Gastrocnemius medialis (tissue), 4 donors: ENCODE results near the gene DCUN1D5. TPM values are rescaled to one million over a fixed set of nuclear protein-coding genes. Genes with fewer than 3 reads are reported as not detected.

Experiments used
- ATAC-seq, 2 donors: fragments of 150-250 bp; one replicate each; pipeline ENCODE4 v1.9.1; 2016
- DNase-seq, 2 donors: peaks; one replicate each; pipeline ENCODE4 v3.0.0-alpha.2; 2019
- H3K27ac ChIP-seq, 4 donors: fragments of 200-600 bp; sonication (generic); 1 replicate in 1 of 4; 2 replicates in 3 of 4; pipeline ENCODE4 v1.5.1; 2016 to 2018; ENCODE audit warnings: mild to moderate bottlenecking in 2 of 4, moderate library complexity in 1 of 4
- H3K27me3 ChIP-seq, 3 donors: fragments of 200-600 bp; sonication (generic) in 2 of 3; 1 replicate in 1 of 3; 2 replicates in 2 of 3; pipeline versions ENCODE4 v1.5.1 to v1.6.0; 2016 to 2019; ENCODE audit warnings: mild to moderate bottlenecking in 1 of 3, moderate library complexity in 1 of 3
- H3K36me3 ChIP-seq, 2 donors: fragments of 200-600 bp; sonication (generic) in 1 of 2; one replicate each; pipeline ENCODE4 v1.5.1; 2017 to 2018
- H3K4me1 ChIP-seq, 2 donors: fragments of 200-600 bp; sonication (generic) in 1 of 2; one replicate each; pipeline ENCODE4 v1.5.1; 2016 to 2017; ENCODE audit warnings: mild to moderate bottlenecking in 2 of 2
- H3K4me3 ChIP-seq, 4 donors: fragments of 200-600 bp; sonication (generic) in 3 of 4; 1 replicate in 1 of 4; 2 replicates in 3 of 4; pipeline ENCODE4 v1.5.1; 2016 to 2019; ENCODE audit warnings: mild to moderate bottlenecking in 2 of 4
- H3K9me3 ChIP-seq, 3 donors: fragments of 200-600 bp; sonication (generic) in 2 of 3; 1 replicate in 1 of 3; 2 replicates in 2 of 3; pipeline ENCODE4 v1.5.1; 2016 to 2019
- CTCF ChIP-seq, 5 experiments: fragments of 450-650 bp in 3 of 5; fragments of 200-600 bp in 2 of 5; sonication (generic) in 2 of 5; IDR thresholded peaks in 4 of 5; conservative IDR thresholded peaks in 1 of 5; 1 replicate in 4 of 5; 2 replicates in 1 of 5; pipeline ENCODE4 v1.5.1; 2016 to 2019; ENCODE audit warnings: antibody characterized with exemption in 5 of 5, mild to moderate bottlenecking in 3 of 5, moderate library complexity in 3 of 5
- POLR2A ChIP-seq, 2 donors: fragments of 450-650 bp; IDR thresholded peaks; one replicate each; pipeline ENCODE4 v1.6.1; 2017; ENCODE audit warnings: antibody characterized with exemption in 2 of 2, mild to moderate bottlenecking in 2 of 2, moderate library complexity in 2 of 2
- in situ Hi-C, 4 donors: fragments of 200-750 bp; cut with MboI; loops; one replicate each; pipeline versions ENCODE4 v1.15.0 to v1.8.0; 2017; ENCODE audit warnings: low sequenced_read_pairs in 4 of 4
- intact Hi-C: fragments of 100-400 bp; cut with DNase I; formaldehyde crosslinking; loops from one replicate; pipeline ENCODE4 v1.15.1; 2023; ENCODE audit warnings: low total_unique reads
- total RNA-seq, 4 donors: library from RNA; depleted of rRNA; stranded (reverse); fragments of >200 nt; gene quantifications; one replicate each; pipeline versions ENCODE4 v1.1.0 to v1.2.3, GENCODE V29; 2016

The DCUN1D5 gene
- total RNA-seq, 4 donors from 2014 or later, result 31.6 to 57.5 (median 50.8) TPM

DNA sequence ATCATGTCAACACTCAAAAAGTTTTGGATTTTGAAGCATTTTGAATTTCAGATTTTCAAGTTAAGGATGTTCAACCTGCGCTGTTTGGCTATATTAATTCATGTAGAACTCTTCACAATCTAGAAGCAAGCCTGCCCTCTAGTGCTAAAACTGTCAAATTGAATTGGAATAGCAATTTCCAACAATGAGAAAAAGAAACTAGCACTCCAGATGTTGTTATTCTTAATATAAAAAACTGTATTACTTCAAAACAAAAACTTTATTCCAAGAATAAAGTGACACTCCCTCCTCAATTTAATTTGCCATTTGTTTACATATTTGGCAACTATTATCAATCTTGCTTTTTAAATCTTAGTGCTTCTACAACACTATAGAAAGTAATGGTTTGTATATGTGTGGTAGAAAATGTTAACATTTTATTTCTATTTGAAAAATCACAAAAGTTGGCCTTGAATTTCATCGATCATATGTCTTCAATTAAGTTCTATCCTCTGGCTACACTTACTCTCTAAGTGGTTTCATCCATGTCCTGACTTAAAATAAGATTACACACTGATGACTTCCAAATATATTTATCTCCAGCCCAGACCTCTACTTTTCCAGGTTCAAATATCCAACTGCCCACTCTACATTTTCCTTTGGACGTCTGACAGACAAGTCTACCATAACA is 36.6 kb downstream of the DCUN1D5 start:
- in situ Hi-C loops (no loop called here), intact Hi-C loops (no loop called here)
- no peak for DNase-seq
- no peak overlapping the region for H3K27ac ChIP-seq
- no peaks in the 10 kb centered on the region for H3K27me3 ChIP-seq
- peaks cover 0 to 15% of the 10 kb centered on the region in 2 donors for H3K36me3 ChIP-seq
- no peak overlapping the region for H3K4me3 ChIP-seq
- ATAC-seq, result no peak
- no peaks in the 10 kb centered on the region for H3K9me3 ChIP-seq
- TF ChIP-seq POLR2A (IDR thresholded peaks at IDR 0.05) (no peak), CTCF (IDR thresholded peaks at IDR 0.05 in 4 of 5, conservative IDR thresholded peaks at IDR 0.05 in 1 of 5) (peak in 3 of 5 experiments; percentile 23 to 46 (median 32))
- H3K4me1 ChIP-seq, result no peaks in the 10 kb centered on the region

GRCh38 chr11:103053997-103054396 is 38.0 kb downstream of the DCUN1D5 start:
- DNase-seq (no peak), ATAC-seq (no peak)
- Histone ChIP-seq H3K27ac (no peak overlapping the region), H3K4me1 (no peaks in the 10 kb centered on the region), H3K4me3 (no peak overlapping the region), H3K27me3 (no peaks in the 10 kb centered on the region), H3K9me3 (no peaks in the 10 kb centered on the region), H3K36me3 (peaks cover 0 to 5% of the 10 kb centered on the region in 2 donors)
- TF ChIP-seq POLR2A (IDR thresholded peaks at IDR 0.05), result no peak
- TF ChIP-seq CTCF (IDR thresholded peaks at IDR 0.05 in 4 of 5, conservative IDR thresholded peaks at IDR 0.05 in 1 of 5), result no peak
- in situ Hi-C loops (no loop called here), intact Hi-C loops (no loop called here)

GRCh38 chr11:103051981-103052380 is 40.0 kb downstream of the DCUN1D5 start:
- TF ChIP-seq CTCF (IDR thresholded peaks at IDR 0.05 in 4 of 5, conservative IDR thresholded peaks at IDR 0.05 in 1 of 5) (no peak), POLR2A (IDR thresholded peaks at IDR 0.05) (no peak)
- intact Hi-C loops, result no loop called here

GRCh38 chr11:103051151-103051801 is 40.7 kb downstream of the DCUN1D5 start:
- Histone ChIP-seq H3K36me3 (no peaks in the 10 kb centered on the region), H3K27ac (no peak overlapping the region), H3K4me3 (no peak overlapping the region), H3K27me3 (no peaks in the 10 kb centered on the region), H3K9me3 (no peaks in the 10 kb centered on the region), H3K4me1 (no peaks in the 10 kb centered on the region)
- no peak for ATAC-seq
- in situ Hi-C loops (no loop called here), intact Hi-C loops (no loop called here)
- DNase-seq, result no peak
- no peak for TF ChIP-seq POLR2A (IDR thresholded peaks at IDR 0.05)
- no peak for TF ChIP-seq CTCF (IDR thresholded peaks at IDR 0.05 in 4 of 5, conservative IDR thresholded peaks at IDR 0.05 in 1 of 5)

More at GRCh38 chr11:103051981-103052380, 40.0 kb downstream of the DCUN1D5 start:
- H3K9me3 ChIP-seq, result no peaks in the 10 kb centered on the region
- no peaks in the 10 kb centered on the region for H3K27me3 ChIP-seq
- no peak overlapping the region for H3K27ac ChIP-seq
- H3K36me3 ChIP-seq, result no peaks in the 10 kb centered on the region
- ATAC-seq (no peak), DNase-seq (no peak)
- in situ Hi-C loops, result no loop called here
- H3K4me3 ChIP-seq, result no peak overlapping the region
- H3K4me1 ChIP-seq, result no peaks in the 10 kb centered on the region
